Neural cell (in vitro differentiated cells): ENCODE measurements around the gene MTHFD2. TPM values are rescaled to one million over a fixed set of nuclear protein-coding genes. Genes with fewer than 3 reads are reported as not detected.

Source experiments
- H2AFZ ChIP-seq: fragments of 200-600, 300-800 bp; sonication (generic), shearing (Covaris generic); 2 replicates; pipeline ENCODE4 v1.6.0; 2014; ENCODE audit warnings: low read depth, mild to moderate bottlenecking, antibody characterized with exemption, low read length, moderate library complexity
- H3F3A ChIP-seq: fragments of 200-600 bp; shearing (Covaris generic); 2 replicates; pipeline ENCODE4 v1.6.1; 2016; ENCODE audit warnings: mild to moderate bottlenecking, moderate library complexity, mixed read lengths, antibody characterized with exemption, low read length; ENCODE audit not compliant: insufficient read depth, poor library complexity, severe bottlenecking
- H3K27ac ChIP-seq: fragments of 200-600, 300-800 bp; sonication (generic), shearing (Covaris generic); 2 replicates; pipeline ENCODE4 v1.5.1; 2014; ENCODE audit warnings: mild to moderate bottlenecking, low read length, moderate library complexity
- H3K27me3 ChIP-seq: fragments of 300-800, 200-600 bp; sonication (generic), shearing (Covaris generic); 2 replicates; pipeline ENCODE4 v1.6.0; 2014; ENCODE audit warnings: mild to moderate bottlenecking, low read depth, low read length, moderate library complexity; ENCODE audit not compliant: insufficient read depth
- H3K36me3 ChIP-seq: fragments of 300-800, 200-600 bp; sonication (generic), shearing (Covaris generic); 2 replicates; pipeline ENCODE4 v1.5.1; 2014; ENCODE audit warnings: mild to moderate bottlenecking, antibody characterized with exemption, low read length, moderate library complexity; ENCODE audit not compliant: insufficient read depth
- H3K4me2 ChIP-seq: fragments of 300-800, 200-600 bp; sonication (generic), shearing (Covaris generic); 2 replicates; pipeline ENCODE4 v1.6.0; 2014; ENCODE audit warnings: mild to moderate bottlenecking, low read length
- H3K4me3 ChIP-seq: fragments of 300-800, 200-600 bp; sonication (generic), shearing (Covaris generic); 2 replicates; pipeline ENCODE4 v1.5.1; 2014; ENCODE audit warnings: mild to moderate bottlenecking, low read length, moderate library complexity
- H3K79me2 ChIP-seq: fragments of 200-600 bp; shearing (Covaris generic); replicated peaks from 2 replicates; pipeline ENCODE4 v1.6.0; 2014; ENCODE audit warnings: mild to moderate bottlenecking, low read length, moderate library complexity; ENCODE audit not compliant: insufficient read depth
- H3K9ac ChIP-seq: fragments of 300-800, 200-600 bp; sonication (generic), shearing (Covaris generic); 2 replicates; pipeline ENCODE4 v1.6.1; 2016; ENCODE audit warnings: mild to moderate bottlenecking, low read length, mixed read lengths
- H3K9me2 ChIP-seq: fragments of 200-600 bp; shearing (Covaris generic); 2 replicates; pipeline ENCODE4 v1.6.1; 2016; ENCODE audit warnings: mild to moderate bottlenecking, low read length, mixed read lengths; ENCODE audit not compliant: insufficient read depth
- H3K9me3 ChIP-seq: fragments of 200-600, 300-800 bp; sonication (generic), shearing (Covaris generic); 2 replicates; pipeline ENCODE4 v1.6.1; 2016; ENCODE audit warnings: mild to moderate bottlenecking, mixed run types, low read length, moderate library complexity, mixed read lengths
- H4K20me1 ChIP-seq: fragments of 200-600 bp; shearing (Covaris generic); 2 replicates; pipeline ENCODE4 v1.6.1; 2016; ENCODE audit warnings: mild to moderate bottlenecking, mixed run types; ENCODE audit not compliant: insufficient read depth
- CTCF ChIP-seq: fragments of 450-650 bp; IDR thresholded peaks from 2 replicates; pipeline ENCODE4 v1.5.1; 2014; ENCODE audit warnings: antibody characterized with exemption, mild to moderate bottlenecking, moderate library complexity; ENCODE audit not compliant: poor library complexity, severe bottlenecking
- EP300 ChIP-seq: fragments of 450-650 bp; conservative IDR thresholded peaks from 2 replicates; pipeline ENCODE4 v1.6.1; 2014; ENCODE audit warnings: antibody characterized with exemption, mild to moderate bottlenecking, moderate library complexity; ENCODE audit not compliant: poor library complexity, severe bottlenecking
- EZH2 ChIP-seq: fragments of 200-600, 300-800 bp; shearing (Covaris generic), sonication (generic); IDR thresholded peaks from 2 replicates; pipeline ENCODE4 v1.6.1; 2014; ENCODE audit warnings: antibody characterized with exemption, low read length, borderline replicate concordance, mild to moderate bottlenecking; ENCODE audit not compliant: insufficient read depth, poor library complexity, severe bottlenecking
- MXI1 ChIP-seq: fragments of 450-650 bp; conservative IDR thresholded peaks from 2 replicates; pipeline ENCODE4 v1.6.1; 2014; ENCODE audit warnings: antibody characterized with exemption, mild to moderate bottlenecking; ENCODE audit not compliant: poor library complexity, severe bottlenecking
- POLR2AphosphoS5 ChIP-seq: IDR thresholded peaks from 2 replicates; pipeline ENCODE4 v1.6.1; 2012
- RAD21 ChIP-seq: fragments of 450-650 bp; conservative IDR thresholded peaks from 2 replicates; pipeline ENCODE4 v1.6.1; 2014; ENCODE audit warnings: antibody characterized with exemption, mild to moderate bottlenecking, moderate library complexity
- REST ChIP-seq: IDR thresholded peaks from 2 replicates; pipeline ENCODE4 v1.6.1; 2012; ENCODE audit warnings: borderline replicate concordance
- SMC3 ChIP-seq: fragments of 450-650 bp; conservative IDR thresholded peaks from 2 replicates; pipeline ENCODE4 v1.6.1; 2014; ENCODE audit warnings: antibody characterized with exemption, mild to moderate bottlenecking, moderate library complexity; ENCODE audit not compliant: poor library complexity
- TAF1 ChIP-seq: IDR thresholded peaks from 2 replicates; pipeline ENCODE4 v1.6.1; 2012; ENCODE audit warnings: low read depth
- polyA plus RNA-seq: library from polyadenylated mRNA; depleted of rRNA; stranded (reverse); fragments of >200 nt; gene quantifications from 2 replicates; pipeline ENCODE4 v1.2.3, GENCODE V29; 2014

The MTHFD2 gene
- polyA plus RNA-seq, 1 donor from 2014 or later, result 26.3 TPM

- Histone ChIP-seq H3K79me2 (peaks cover 4% of the 10 kb centered on the region), H4K20me1 (no peaks in the 10 kb centered on the region), H3K9ac (no peak overlapping the region), H3K4me2 (no peak overlapping the region), H2AFZ (no peak overlapping the region), H3F3A (no peaks in the 10 kb centered on the region), H3K9me2 (no peaks in the 10 kb centered on the region), H3K9me3 (no peaks in the 10 kb centered on the region), H3K4me3 (no peak overlapping the region), H3K27me3 (no peaks in the 10 kb centered on the region), H3K36me3 (peaks cover under 1% of the 10 kb centered on the region), H3K27ac (no peak overlapping the region)
- TF ChIP-seq EZH2 (no peak), POLR2AphosphoS5 (no peak)
Observed at GRCh38 chr2:74155830-74156229, 42.6 kb upstream of the MTHFD2 start.

- no peak overlapping the region for H3K9ac ChIP-seq
- no peak for TF ChIP-seq EZH2
- TF ChIP-seq RAD21, result no peak
- TF ChIP-seq REST, result no peak
- no peak for TF ChIP-seq CTCF
- TF ChIP-seq EP300, result no peak
- no peak for TF ChIP-seq SMC3
- no peak for TF ChIP-seq POLR2AphosphoS5
- no peak for TF ChIP-seq MXI1
- no peak for TF ChIP-seq TAF1
- peaks cover 4% of the 10 kb centered on the region for H3K36me3 ChIP-seq
- H3K9me3 ChIP-seq, result no peaks in the 10 kb centered on the region
- no peak overlapping the region for H3K4me3 ChIP-seq
- H3K27ac ChIP-seq, result no peak overlapping the region
- H2AFZ ChIP-seq, result no peak overlapping the region
- H3K27me3 ChIP-seq, result no peaks in the 10 kb centered on the region
- H3K9me2 ChIP-seq, result no peaks in the 10 kb centered on the region
- no peak overlapping the region for H3K4me2 ChIP-seq
- no peaks in the 10 kb centered on the region for H3F3A ChIP-seq
- H4K20me1 ChIP-seq, result no peaks in the 10 kb centered on the region
- peaks cover 2% of the 10 kb centered on the region for H3K79me2 ChIP-seq
Observed at GRCh38 chr2:74162951-74163350, 35.5 kb upstream of the MTHFD2 start.

GRCh38 chr2:74164761-74165160 is 33.7 kb upstream of the MTHFD2 start:
- Histone ChIP-seq H3F3A (no peaks in the 10 kb centered on the region), H3K9me2 (no peaks in the 10 kb centered on the region), H4K20me1 (no peaks in the 10 kb centered on the region), H2AFZ (no peak overlapping the region), H3K36me3 (peaks cover 4% of the 10 kb centered on the region), H3K27me3 (no peaks in the 10 kb centered on the region), H3K9me3 (no peaks in the 10 kb centered on the region), H3K9ac (no peak overlapping the region), H3K79me2 (peaks cover 2% of the 10 kb centered on the region), H3K27ac (no peak overlapping the region), H3K4me2 (no peak overlapping the region), H3K4me3 (no peak overlapping the region)
- TF ChIP-seq TAF1 (no peak), RAD21 (no peak), EZH2 (no peak), REST (no peak), EP300 (no peak), CTCF (no peak), SMC3 (no peak), POLR2AphosphoS5 (no peak), MXI1 (no peak)
